A549 (cell line): ENCODE data around the gene PCGF5.

ENCODE experiments used
- CHD2 ChIP-seq: fragments of 150-350 bp; IDR thresholded peaks from 2 replicates; pipeline ENCODE4 v1.6.1; 2014; ENCODE audit warnings: low read length; ENCODE audit not compliant: partially characterized antibody
- CTCF ChIP-seq: fragments of >200 bp; sonication (Bioruptor Twin); formaldehyde crosslinking; IDR thresholded peaks from 3 replicates; pipeline ENCODE4 v1.5.1; 2016
- EP300 ChIP-seq, 2 experiments: fragments of >200 bp; sonication (Bioruptor Twin); formaldehyde crosslinking; IDR thresholded peaks; 2 replicates in 1 of 2; 3 replicates in 1 of 2; pipeline ENCODE4 v1.6.1; 2016 to 2017
- HDAC2 ChIP-seq: fragments of 200-600 bp; sonication (generic); IDR thresholded peaks from 2 replicates; pipeline ENCODE4 v1.6.1; 2016
- KDM1A ChIP-seq: fragments of 200-600 bp; sonication (generic); IDR thresholded peaks from 2 replicates; pipeline ENCODE4 v1.6.1; 2016; ENCODE audit warnings: low read depth, mild to moderate bottlenecking
- MAFK ChIP-seq: fragments of 450-650 bp; IDR thresholded peaks from 2 replicates; pipeline ENCODE4 v1.6.1; 2014; ENCODE audit not compliant: partially characterized antibody
- NR3C1 ChIP-seq: fragments of >200 bp; sonication (Bioruptor Twin); formaldehyde crosslinking; IDR thresholded peaks from 3 replicates; pipeline ENCODE4 v1.6.1; 2017
- POLR2A ChIP-seq: IDR thresholded peaks from 2 replicates; pipeline ENCODE4 v1.6.1; 2012; ENCODE audit warnings: mild to moderate bottlenecking, low read length
- RCOR1 ChIP-seq: fragments of 150-350 bp; IDR thresholded peaks from 2 replicates; pipeline ENCODE4 v1.6.1; 2014; ENCODE audit warnings: antibody characterized with exemption, low read length, low read depth
- REST ChIP-seq: fragments of 200-600 bp; sonication (generic); IDR thresholded peaks from 2 replicates; pipeline ENCODE4 v1.6.1; 2016; ENCODE audit warnings: antibody characterized with exemption, mild to moderate bottlenecking, moderate library complexity
- ZFP36 ChIP-seq: fragments of 450-650 bp; IDR thresholded peaks from 2 replicates; pipeline ENCODE4 v1.6.1; 2014; ENCODE audit warnings: borderline replicate concordance; ENCODE audit not compliant: partially characterized antibody
- ZSCAN20 ChIP-seq: fragments of 250-450 bp; sonication (Bioruptor Pico); IDR thresholded peaks from 2 replicates; pipeline ENCODE4 v1.8.0; 2022; ENCODE audit warnings: mild to moderate bottlenecking, moderate library complexity
- TF ChIP-seq, protein P1 (sequence below): fragments of 450-650 bp; IDR thresholded peaks from 2 replicates; pipeline ENCODE4 v1.6.1; 2014; ENCODE audit warnings: antibody characterized with exemption
- TF ChIP-seq, protein P2 (sequence below): fragments of 250-450 bp; sonication (Bioruptor Pico); IDR thresholded peaks from 2 replicates; pipeline ENCODE4 v1.5.0; 2020; ENCODE audit warnings: low read depth, mild to moderate bottlenecking, moderate library complexity

- TF ChIP-seq CTCF (no peak), POLR2A (no peak), ZFP36 (no peak), CHD2 (no peak), NR3C1 (no peak), RCOR1 (no peak), REST (no peak), HDAC2 (no peak), KDM1A (no peak), EP300 (IDR thresholded peaks at IDR 0.05) (no peak), ZSCAN20 (CRISPR knock-in tag) (no peak), MAFK (no peak)
- TF ChIP-seq, protein P1, sequence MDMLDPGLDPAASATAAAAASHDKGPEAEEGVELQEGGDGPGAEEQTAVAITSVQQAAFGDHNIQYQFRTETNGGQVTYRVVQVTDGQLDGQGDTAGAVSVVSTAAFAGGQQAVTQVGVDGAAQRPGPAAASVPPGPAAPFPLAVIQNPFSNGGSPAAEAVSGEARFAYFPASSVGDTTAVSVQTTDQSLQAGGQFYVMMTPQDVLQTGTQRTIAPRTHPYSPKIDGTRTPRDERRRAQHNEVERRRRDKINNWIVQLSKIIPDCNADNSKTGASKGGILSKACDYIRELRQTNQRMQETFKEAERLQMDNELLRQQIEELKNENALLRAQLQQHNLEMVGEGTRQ: no peak
- TF ChIP-seq, protein P2, sequence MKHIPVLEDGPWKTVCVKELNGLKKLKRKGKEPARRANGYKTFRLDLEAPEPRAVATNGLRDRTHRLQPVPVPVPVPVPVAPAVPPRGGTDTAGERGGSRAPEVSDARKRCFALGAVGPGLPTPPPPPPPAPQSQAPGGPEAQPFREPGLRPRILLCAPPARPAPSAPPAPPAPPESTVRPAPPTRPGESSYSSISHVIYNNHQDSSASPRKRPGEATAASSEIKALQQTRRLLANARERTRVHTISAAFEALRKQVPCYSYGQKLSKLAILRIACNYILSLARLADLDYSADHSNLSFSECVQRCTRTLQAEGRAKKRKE (CRISPR knock-in tag): no peak
These were observed 89.2 kb downstream of the PCGF5 start for GRCh38 chr10:91309711-91310110.
